Ishikawa (cell line): ENCODE data around the gene RCOR1.

Experiments
- CEBPB ChIP-seq: IDR thresholded peaks from 2 replicates; pipeline ENCODE4 v1.6.1; 2012
- CREB1 ChIP-seq: IDR thresholded peaks from 2 replicates; pipeline ENCODE4 v1.6.1; 2012; ENCODE audit warnings: low read depth
- RAD21 ChIP-seq: IDR thresholded peaks from 2 replicates; pipeline ENCODE4 v1.6.1; 2012; ENCODE audit warnings: low read depth
- TF ChIP-seq, protein P1 (sequence below): IDR thresholded peaks from 2 replicates; pipeline ENCODE4 v1.6.1; 2012
- TF ChIP-seq, protein P2 (sequence below): IDR thresholded peaks from 2 replicates; pipeline ENCODE4 v1.6.1; 2012
- TF ChIP-seq, protein P3 (sequence below): IDR thresholded peaks from 2 replicates; pipeline ENCODE4 v1.6.1; 2012; ENCODE audit warnings: low read depth, mild to moderate bottlenecking

DNA sequence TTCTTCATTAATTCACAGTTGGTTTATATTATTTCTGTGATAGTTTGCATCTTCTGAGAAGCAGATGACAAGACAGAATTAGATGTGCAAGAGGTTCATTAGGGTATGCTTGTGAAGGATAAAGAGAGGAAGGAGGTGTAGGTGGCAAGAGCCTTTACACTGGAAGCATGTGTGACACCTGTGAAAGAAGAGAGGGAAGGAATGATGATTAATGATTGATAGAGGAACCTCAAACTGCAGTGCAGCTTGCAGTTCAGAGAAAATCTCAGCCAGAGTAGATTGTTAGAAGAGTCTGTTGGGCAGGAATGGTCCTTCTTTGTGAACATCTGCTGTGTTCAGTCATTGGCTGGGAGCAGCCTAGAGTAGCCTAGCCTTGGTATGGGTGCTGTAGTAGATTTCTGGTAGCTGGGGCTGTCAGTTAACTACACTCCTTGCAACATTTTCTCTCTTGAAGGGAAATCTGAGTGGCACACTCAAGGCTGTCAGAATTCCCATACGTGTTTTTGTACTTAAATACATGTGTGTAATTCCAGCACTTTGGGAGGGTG, 9.0 kb downstream of the RCOR1 start:
- no peak for TF ChIP-seq RAD21
- TF ChIP-seq CREB1 = no peak
- TF ChIP-seq, protein P1, sequence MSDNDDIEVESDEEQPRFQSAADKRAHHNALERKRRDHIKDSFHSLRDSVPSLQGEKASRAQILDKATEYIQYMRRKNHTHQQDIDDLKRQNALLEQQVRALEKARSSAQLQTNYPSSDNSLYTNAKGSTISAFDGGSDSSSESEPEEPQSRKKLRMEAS = no peak
- TF ChIP-seq, protein P2, sequence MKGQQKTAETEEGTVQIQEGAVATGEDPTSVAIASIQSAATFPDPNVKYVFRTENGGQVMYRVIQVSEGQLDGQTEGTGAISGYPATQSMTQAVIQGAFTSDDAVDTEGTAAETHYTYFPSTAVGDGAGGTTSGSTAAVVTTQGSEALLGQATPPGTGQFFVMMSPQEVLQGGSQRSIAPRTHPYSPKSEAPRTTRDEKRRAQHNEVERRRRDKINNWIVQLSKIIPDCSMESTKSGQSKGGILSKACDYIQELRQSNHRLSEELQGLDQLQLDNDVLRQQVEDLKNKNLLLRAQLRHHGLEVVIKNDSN = no peak
- no peak for TF ChIP-seq CEBPB
- TF ChIP-seq, protein P3, sequence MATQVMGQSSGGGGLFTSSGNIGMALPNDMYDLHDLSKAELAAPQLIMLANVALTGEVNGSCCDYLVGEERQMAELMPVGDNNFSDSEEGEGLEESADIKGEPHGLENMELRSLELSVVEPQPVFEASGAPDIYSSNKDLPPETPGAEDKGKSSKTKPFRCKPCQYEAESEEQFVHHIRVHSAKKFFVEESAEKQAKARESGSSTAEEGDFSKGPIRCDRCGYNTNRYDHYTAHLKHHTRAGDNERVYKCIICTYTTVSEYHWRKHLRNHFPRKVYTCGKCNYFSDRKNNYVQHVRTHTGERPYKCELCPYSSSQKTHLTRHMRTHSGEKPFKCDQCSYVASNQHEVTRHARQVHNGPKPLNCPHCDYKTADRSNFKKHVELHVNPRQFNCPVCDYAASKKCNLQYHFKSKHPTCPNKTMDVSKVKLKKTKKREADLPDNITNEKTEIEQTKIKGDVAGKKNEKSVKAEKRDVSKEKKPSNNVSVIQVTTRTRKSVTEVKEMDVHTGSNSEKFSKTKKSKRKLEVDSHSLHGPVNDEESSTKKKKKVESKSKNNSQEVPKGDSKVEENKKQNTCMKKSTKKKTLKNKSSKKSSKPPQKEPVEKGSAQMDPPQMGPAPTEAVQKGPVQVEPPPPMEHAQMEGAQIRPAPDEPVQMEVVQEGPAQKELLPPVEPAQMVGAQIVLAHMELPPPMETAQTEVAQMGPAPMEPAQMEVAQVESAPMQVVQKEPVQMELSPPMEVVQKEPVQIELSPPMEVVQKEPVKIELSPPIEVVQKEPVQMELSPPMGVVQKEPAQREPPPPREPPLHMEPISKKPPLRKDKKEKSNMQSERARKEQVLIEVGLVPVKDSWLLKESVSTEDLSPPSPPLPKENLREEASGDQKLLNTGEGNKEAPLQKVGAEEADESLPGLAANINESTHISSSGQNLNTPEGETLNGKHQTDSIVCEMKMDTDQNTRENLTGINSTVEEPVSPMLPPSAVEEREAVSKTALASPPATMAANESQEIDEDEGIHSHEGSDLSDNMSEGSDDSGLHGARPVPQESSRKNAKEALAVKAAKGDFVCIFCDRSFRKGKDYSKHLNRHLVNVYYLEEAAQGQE = no peak
